Right atrium auricular region (tissue), 2 donors: ENCODE results near the gene S100A6. TPM values are rescaled to one million over a fixed set of nuclear protein-coding genes. Genes with fewer than 3 reads are reported as not detected.
"Not testable (repeated sequence)": the region's sequence is repeated elsewhere in the genome, so short reads cannot be mapped to it uniquely, and the experiment has no call there.

Experiments used
- DNase-seq: peaks from one replicate; pipeline ENCODE4 v3.0.0-alpha.2; 2019; ENCODE audit warnings: low spot score
- H3K27ac ChIP-seq, 2 donors: fragments of 200-600 bp; sonication (generic); 1 replicate in 1 of 2; 2 replicates in 1 of 2; pipeline ENCODE4 v1.5.1; 2016 to 2019
- H3K27me3 ChIP-seq, 2 donors: fragments of 200-600 bp; sonication (generic); one replicate each; pipeline versions ENCODE4 v1.5.1 to v1.6.0; 2017 to 2019
- H3K36me3 ChIP-seq: fragments of 200-600 bp; sonication (generic); one replicate; pipeline ENCODE4 v1.5.1; 2016
- H3K4me1 ChIP-seq, 2 donors: fragments of 200-600 bp; sonication (generic); one replicate each; pipeline versions ENCODE4 v1.5.1 to v1.6.0; 2017 to 2019
- H3K4me3 ChIP-seq, 2 donors: fragments of 200-600 bp; sonication (generic); 1 replicate in 1 of 2; 2 replicates in 1 of 2; pipeline ENCODE4 v1.5.1; 2017 to 2019; ENCODE audit warnings: mild to moderate bottlenecking in 1 of 2, moderate library complexity in 1 of 2
- H3K9me3 ChIP-seq, 2 donors: fragments of 200-600 bp; sonication (generic); one replicate each; pipeline ENCODE4 v1.5.1; 2019
- CTCF ChIP-seq, 2 donors: fragments of 200-600 bp; sonication (generic); IDR thresholded peaks; one replicate each; pipeline ENCODE4 v1.5.1; 2019; ENCODE audit warnings: antibody characterized with exemption in 2 of 2
- total RNA-seq, 2 donors: library from RNA; depleted of rRNA; stranded (reverse); fragments of >200 nt; gene quantifications; one replicate each; pipeline ENCODE4 v1.1.0, GENCODE V29; 2016

S100A6 gene
- total RNA-seq, 2 donors from 2014 or later, result 156 to 324 TPM

GRCh38 chr1:153565529-153566374, 30.0 kb upstream of the S100A6 start, which contains the start of gene S100A2:
Gene S100A2 (minus strand): TSS chr1:153565844. CDS start chr1:153563877, 1,967 bp downstream.
- Histone ChIP-seq H3K36me3 (no peaks in the 10 kb centered on the region), H3K4me1 (peaks cover 0 to 41% of the 10 kb centered on the region in 2 donors), H3K27me3 (no peaks in the 10 kb centered on the region), H3K27ac (peak within 1 kb of the TSS; percentile 84 to 89), H3K4me3 (no peak within 1 kb of the TSS), H3K9me3 (no peaks in the 10 kb centered on the region)
- peak; percentile 76 for DNase-seq
- TF ChIP-seq CTCF (IDR thresholded peaks at IDR 0.05), result no peak

- no peak for TF ChIP-seq CTCF (IDR thresholded peaks at IDR 0.05)
- Histone ChIP-seq H3K4me1 (peaks cover 0 to 39% of the 10 kb centered on the region in 2 donors), H3K36me3 (no peaks in the 10 kb centered on the region), H3K27ac (no peak overlapping the region), H3K9me3 (no peaks in the 10 kb centered on the region), H3K4me3 (no peak overlapping the region), H3K27me3 (no peaks in the 10 kb centered on the region)
- no peak for DNase-seq
These were observed 28.2 kb upstream of the S100A6 start for GRCh38 chr1:153563991-153564390.

GRCh38 chr1:153563483-153563901, 27.7 kb upstream of the S100A6 start:
- no peaks in the 10 kb centered on the region for H3K36me3 ChIP-seq
- DNase-seq, result no peak
- peaks cover 0 to 34% of the 10 kb centered on the region in 2 donors for H3K4me1 ChIP-seq
- no peak overlapping the region for H3K4me3 ChIP-seq
- TF ChIP-seq CTCF (IDR thresholded peaks at IDR 0.05), result no peak
- H3K9me3 ChIP-seq, result no peaks in the 10 kb centered on the region
- H3K27me3 ChIP-seq, result no peaks in the 10 kb centered on the region
- no peak overlapping the region for H3K27ac ChIP-seq

- H3K4me3 ChIP-seq, H3K27me3 ChIP-seq, DNase-seq, H3K36me3 ChIP-seq, H3K27ac ChIP-seq, H3K9me3 ChIP-seq: not testable (repeated sequence)
- peaks cover 0 to 19% of the 10 kb centered on the region in 2 donors for H3K4me1 ChIP-seq
These were observed 26.2 kb upstream of the S100A6 start for GRCh38 chr1:153562021-153562420.

- peaks cover 0 to 14% of the 10 kb centered on the region in 2 donors for H3K4me1 ChIP-seq
- H3K27ac ChIP-seq, result no peak overlapping the region
- no peaks in the 10 kb centered on the region for H3K36me3 ChIP-seq
- no peak for DNase-seq
- no peaks in the 10 kb centered on the region for H3K27me3 ChIP-seq
- H3K4me3 ChIP-seq, result no peak overlapping the region
- H3K9me3 ChIP-seq, result no peaks in the 10 kb centered on the region
- TF ChIP-seq CTCF (IDR thresholded peaks at IDR 0.05), result no peak
These were observed 25.7 kb upstream of the S100A6 start for GRCh38 chr1:153561466-153561985.

GRCh38 chr1:153560771-153561465, 25.1 kb upstream of the S100A6 start:
- no peak overlapping the region for H3K27ac ChIP-seq
- no peak overlapping the region for H3K4me3 ChIP-seq
- no peak for DNase-seq
- no peak for TF ChIP-seq CTCF (IDR thresholded peaks at IDR 0.05)
- H3K4me1 ChIP-seq, result peaks cover 0 to 8% of the 10 kb centered on the region in 2 donors
- no peaks in the 10 kb centered on the region for H3K9me3 ChIP-seq
- H3K36me3 ChIP-seq, result no peaks in the 10 kb centered on the region
- H3K27me3 ChIP-seq, result no peaks in the 10 kb centered on the region
